Measurements from ENCODE around the gene SLC25A26.
"Not testable (repeated sequence)": the region's sequence is repeated elsewhere in the genome, so short reads cannot be mapped to it uniquely, and the experiment has no call there.

SLC25A26 gene

DNA sequence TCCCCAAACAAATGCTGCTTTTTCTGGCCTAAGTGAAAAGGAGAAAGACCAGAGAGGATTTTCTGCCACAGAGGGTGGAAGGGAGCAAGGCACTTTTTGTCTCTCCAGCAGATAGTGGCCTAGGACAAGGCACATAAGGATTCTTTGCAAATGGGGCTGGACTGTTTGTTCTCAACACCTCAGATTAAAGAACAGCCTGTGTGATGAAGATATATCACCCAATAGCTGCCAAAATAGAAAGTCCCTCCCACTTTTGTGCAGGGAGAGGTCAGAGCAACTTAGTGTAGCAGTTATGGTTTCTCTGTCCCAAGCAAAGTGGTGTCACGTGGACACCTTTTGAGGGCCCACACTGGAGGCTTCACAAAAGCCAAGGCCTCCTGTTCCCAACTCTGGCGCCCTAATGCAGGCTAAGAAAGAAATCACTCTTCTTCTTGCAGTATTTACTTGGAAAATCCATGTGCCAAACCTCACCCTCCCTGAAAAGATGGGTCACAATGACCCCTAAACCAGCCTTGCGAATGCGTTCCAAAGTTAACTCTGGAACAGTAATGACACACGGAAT lies 195.1 kb downstream of the SLC25A26 start:
- no peak for DNase-seq

DNA sequence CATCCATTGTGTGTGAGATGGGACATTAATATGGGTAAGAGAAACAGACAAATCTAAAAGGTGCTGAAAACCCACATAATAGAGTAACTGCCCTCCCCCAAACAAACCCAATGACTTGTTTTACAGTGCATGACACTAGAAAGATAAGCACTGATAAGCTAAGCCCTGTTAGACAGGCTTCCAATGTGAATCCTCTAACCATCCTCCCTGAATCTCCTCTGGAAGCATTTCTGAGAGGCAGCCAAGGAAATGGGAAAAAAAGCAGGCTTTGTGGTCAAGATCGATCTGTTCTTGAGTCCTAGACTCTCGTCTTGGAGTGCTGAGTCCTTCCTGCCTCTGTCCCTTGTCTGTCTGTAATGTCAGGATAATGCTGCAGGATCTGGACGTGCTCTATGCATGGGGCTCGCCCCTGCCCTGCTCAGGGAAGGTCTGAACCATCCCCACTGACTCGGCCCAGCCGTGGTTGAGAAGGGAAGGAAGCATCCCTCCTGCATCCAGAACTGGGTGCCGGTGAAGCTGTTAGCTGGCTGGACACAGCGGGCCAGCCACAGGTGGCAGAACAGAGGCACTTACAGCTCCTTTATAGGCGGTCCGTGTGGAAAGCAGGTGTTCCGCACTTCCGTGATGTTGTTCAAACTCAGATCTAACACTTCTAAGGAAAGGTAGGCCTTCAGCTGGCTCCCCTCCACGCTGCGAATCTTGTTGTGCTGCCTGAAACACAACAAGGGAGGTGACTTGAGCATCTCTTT lies 195.9 kb downstream of the SLC25A26 start:
- DNase-seq, result no peak

- DNase-seq, result no peak
Measured at GRCh38 chr3:66418475-66418931, 197.7 kb downstream of the SLC25A26 start.

- no peak for DNase-seq
Measured at GRCh38 chr3:66419036-66419435, 198.2 kb downstream of the SLC25A26 start.

- not testable (repeated sequence) for DNase-seq
Measured at GRCh38 chr3:66421144-66421543, 200.3 kb downstream of the SLC25A26 start.

GRCh38 chr3:66421893-66422292 lies 201.1 kb downstream of the SLC25A26 start:
- not testable (repeated sequence) for DNase-seq

GRCh38 chr3:66423791-66424190 lies 203.0 kb downstream of the SLC25A26 start:
- DNase-seq, result no peak

DNA sequence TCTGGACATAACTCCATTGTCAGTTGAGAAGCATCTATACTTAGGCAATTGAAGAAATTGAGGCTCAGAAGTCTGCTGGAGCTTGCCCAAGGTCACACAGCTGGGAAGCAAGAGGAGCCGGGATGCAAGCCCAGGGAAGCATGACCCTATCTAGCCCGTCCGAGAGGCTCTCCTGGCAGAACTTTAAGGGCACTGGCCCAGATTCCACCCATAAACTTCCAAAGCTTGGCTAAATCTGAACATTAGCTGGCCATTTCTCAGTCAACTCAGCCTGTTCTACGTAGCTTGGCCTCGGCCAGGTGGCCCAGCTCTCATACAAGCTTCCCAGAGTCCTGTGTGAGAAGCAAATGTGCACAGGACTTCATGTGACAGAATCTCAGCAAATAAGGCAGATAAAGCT lies 204.2 kb downstream of the SLC25A26 start:
- no peak for DNase-seq

- no peak for DNase-seq
Measured at GRCh38 chr3:66425576-66426114, 204.8 kb downstream of the SLC25A26 start.

DNA sequence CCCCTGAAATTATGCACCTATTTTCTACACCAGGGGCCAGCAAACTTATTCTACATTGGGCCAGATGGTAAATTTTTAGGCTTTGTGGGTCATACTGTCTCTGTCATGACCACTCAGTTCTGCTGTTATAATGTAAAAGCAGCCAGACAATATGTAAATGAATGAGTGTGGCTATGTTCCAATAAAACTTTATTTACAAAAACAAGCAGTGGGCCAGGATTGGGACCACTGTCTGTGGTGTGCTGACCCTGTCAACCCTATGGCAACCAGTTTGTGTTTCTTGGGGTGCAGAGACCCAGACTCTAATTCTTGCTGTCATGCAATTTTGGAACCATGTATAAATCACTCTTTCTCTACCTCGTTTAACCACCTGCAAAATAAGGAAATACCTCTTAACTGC lies 205.3 kb downstream of the SLC25A26 start:
- DNase-seq, result no peak

- no peak for DNase-seq
Measured at GRCh38 chr3:66427352-66427751, 206.6 kb downstream of the SLC25A26 start.

DNA sequence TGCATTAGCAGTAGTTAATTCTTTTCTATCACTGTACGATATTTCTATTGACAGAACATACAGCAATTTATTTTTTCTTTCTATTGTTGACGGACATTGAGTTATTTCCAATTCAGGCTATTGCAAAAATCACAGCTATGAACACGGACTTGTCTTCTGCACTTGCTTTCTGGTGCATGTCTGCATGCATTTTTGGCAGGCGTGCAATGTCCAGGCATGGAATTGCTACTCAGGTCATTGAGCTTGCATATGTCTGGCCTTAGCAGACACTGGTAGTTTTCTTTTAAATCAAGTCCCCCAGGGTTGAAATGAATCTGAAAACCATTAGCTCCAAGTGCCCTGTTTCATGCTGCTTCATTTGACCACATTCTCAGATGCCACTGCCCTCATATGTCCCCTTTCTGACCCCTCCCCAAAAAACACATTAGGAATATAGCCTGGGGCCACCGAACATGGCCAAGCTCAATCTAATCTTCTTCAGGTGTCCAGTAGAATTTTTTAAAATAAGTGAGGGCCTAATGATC lies 207.2 kb downstream of the SLC25A26 start:
- no peak for DNase-seq

Measured in activated CD8-positive, alpha-beta memory T cell treated with anti-CD3 and anti-CD28 coated beads, Interleukin-2, amount 50 U/mL, for 48 hours (primary cell).